K562 (cell line): ENCODE measurements around the gene FAM193A. TPM values are rescaled to one million over a fixed set of nuclear protein-coding genes. Genes with fewer than 3 reads are reported as not detected.

Source experiments
- CBFA2T2 ChIP-seq: fragments of 450-650 bp; conservative IDR thresholded peaks from 2 replicates; pipeline ENCODE4 v1.6.1; 2017; ENCODE audit warnings: mild to moderate bottlenecking
- CEBPG ChIP-seq, 3 experiments: fragments of 200-800 bp in 1 of 3; sonication (Bioruptor generic) in 1 of 3; sonication (generic) in 1 of 3; formaldehyde crosslinking in 1 of 3; IDR thresholded peaks in 2 of 3; conservative IDR thresholded peaks in 1 of 3; 2 replicates each; pipeline versions ENCODE4 v1.6.1 to v1.8.0; 2016 to 2022; ENCODE audit warnings: missing compliant biosample characterization in 2 of 3, missing genetic modification characterization in 2 of 3, mild to moderate bottlenecking in 1 of 3, missing genetic modification reagents in 1 of 3
- E2F3 ChIP-seq: fragments of 250-450 bp; sonication (Bioruptor Pico); IDR thresholded peaks from 2 replicates; pipeline ENCODE4 v1.4.0; 2020; ENCODE audit warnings: mild to moderate bottlenecking
- ERF ChIP-seq: fragments of 450-650 bp; formaldehyde crosslinking; IDR thresholded peaks from 2 replicates; pipeline ENCODE4 v1.4.0; 2020; ENCODE audit warnings: mild to moderate bottlenecking, mixed read lengths
- GATAD2B ChIP-seq: fragments of 450-650 bp; IDR thresholded peaks from 2 replicates; pipeline ENCODE4 v1.6.1; 2017; ENCODE audit warnings: mild to moderate bottlenecking, borderline replicate concordance
- PTTG1 ChIP-seq: fragments of 450-650 bp; IDR thresholded peaks from 2 replicates; pipeline ENCODE4 v1.6.1; 2016; ENCODE audit warnings: low read depth, mild to moderate bottlenecking, missing genetic modification characterization, missing compliant biosample characterization
- RBM25 ChIP-seq: fragments of 200-400 bp; formaldehyde crosslinking; IDR thresholded peaks from 2 replicates; pipeline ENCODE4 v1.6.1; 2018; ENCODE audit warnings: low read length, low read depth, moderate library complexity; ENCODE audit not compliant: severe bottlenecking
- TSC22D4 ChIP-seq: fragments of 450-650 bp; IDR thresholded peaks from 2 replicates; pipeline ENCODE4 v1.6.1; 2016; ENCODE audit warnings: missing genetic modification characterization, missing biosample characterization, control low read depth
- ZBED1 ChIP-seq: IDR thresholded peaks from 2 replicates; pipeline ENCODE4 v1.6.1; 2014
- ZFP1 ChIP-seq: fragments of 450-650 bp; formaldehyde crosslinking; IDR thresholded peaks from 2 replicates; pipeline ENCODE4 v1.4.0; 2020; ENCODE audit warnings: mild to moderate bottlenecking, mixed read lengths
- ZNF311 ChIP-seq: fragments of 250-450 bp; sonication (Bioruptor Pico); IDR thresholded peaks from 2 replicates; pipeline ENCODE4 v1.4.0; 2020; ENCODE audit warnings: mild to moderate bottlenecking, moderate library complexity
- ZNF717 ChIP-seq: fragments of 250-450 bp; sonication (Bioruptor Pico); IDR thresholded peaks from 2 replicates; pipeline ENCODE4 v1.5.0; 2021
- polyA plus RNA-seq, 8 experiments: library from polyadenylated mRNA; depleted of rRNA in 4 of 8; stranded (reverse) in 5 of 8; unstranded in 3 of 8; fragments of >200 nt; fragmentation: Nextera tagmentation in 2 of 8; fragmentation: Illumina TruSeq in 1 of 8; extraction: Ambion mirVana in 2 of 8; extraction: Trizol in 1 of 8; gene quantifications; 2 replicates each; pipeline versions ENCODE4 v1.2.1 to v1.2.3, GENCODE V29; 2011 to 2014; ENCODE audit warnings: inconsistent platforms in 1 of 8, missing spikeins in 1 of 8
- total RNA-seq, 7 experiments: library from RNA; depleted of rRNA in 6 of 7; stranded (reverse); fragments of >200 nt in 6 of 7; fragmentation: Illumina TruSeq in 2 of 7; extraction: Trizol in 2 of 7; gene quantifications; 2 replicates each; pipeline versions ENCODE4 v1.2.1 to v1.2.3, GENCODE V29; 2011 to 2021; ENCODE audit warnings: low replicate concordance in 1 of 7
- TF ChIP-seq, protein P1 (sequence below), 2 experiments: fragments of 450-650 bp in 1 of 2; sonication (generic) in 1 of 2; formaldehyde crosslinking in 1 of 2; IDR thresholded peaks; 2 replicates each; pipeline versions ENCODE4 v1.7.1 to v1.9.0; 2016 to 2022; ENCODE audit warnings: inconsistent platforms in 1 of 2, mild to moderate bottlenecking in 1 of 2, missing genetic modification reagents in 1 of 2
- TF ChIP-seq, protein P2 (sequence below), 2 experiments: IDR thresholded peaks; 2 replicates each; pipeline ENCODE4 v1.6.1; 2012; ENCODE audit warnings: improper control_type of control experiment in 2 of 2, low read depth in 2 of 2, low read length in 2 of 2, borderline replicate concordance in 1 of 2
- TF ChIP-seq, protein P3 (sequence below): fragments of 250-450 bp; sonication (Bioruptor Pico); IDR thresholded peaks from 2 replicates; pipeline ENCODE4 v1.9.0; 2021; ENCODE audit warnings: mild to moderate bottlenecking, inconsistent platforms

FAM193A gene
- total and polyA plus RNA-seq, 9 of the 15 experiments (the other 6 are each of a cell fraction or from before 2014, with no cell fraction given), result 0.46 to 24.6 (median 9.6) TPM

DNA sequence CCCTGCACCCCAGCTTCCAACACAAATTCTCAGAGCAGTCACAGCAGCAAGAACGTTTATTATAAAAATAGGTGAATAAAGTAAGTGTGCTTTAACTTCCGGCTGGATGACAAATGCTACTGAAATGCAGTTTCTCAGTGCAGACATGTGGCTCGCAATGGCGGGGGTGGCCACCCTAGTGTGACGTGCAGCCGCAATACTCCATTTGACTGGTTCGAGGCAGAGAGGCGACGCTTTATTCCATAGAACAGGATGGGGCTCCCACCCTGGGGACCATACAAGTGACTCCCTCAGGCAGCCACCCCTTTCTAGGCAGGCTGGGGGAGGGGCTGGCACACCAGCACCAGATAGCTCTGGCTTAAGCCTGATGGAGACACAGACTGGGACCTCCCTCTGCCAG is 205.2 kb downstream of the FAM193A start (continued):
- TF ChIP-seq, protein P1, sequence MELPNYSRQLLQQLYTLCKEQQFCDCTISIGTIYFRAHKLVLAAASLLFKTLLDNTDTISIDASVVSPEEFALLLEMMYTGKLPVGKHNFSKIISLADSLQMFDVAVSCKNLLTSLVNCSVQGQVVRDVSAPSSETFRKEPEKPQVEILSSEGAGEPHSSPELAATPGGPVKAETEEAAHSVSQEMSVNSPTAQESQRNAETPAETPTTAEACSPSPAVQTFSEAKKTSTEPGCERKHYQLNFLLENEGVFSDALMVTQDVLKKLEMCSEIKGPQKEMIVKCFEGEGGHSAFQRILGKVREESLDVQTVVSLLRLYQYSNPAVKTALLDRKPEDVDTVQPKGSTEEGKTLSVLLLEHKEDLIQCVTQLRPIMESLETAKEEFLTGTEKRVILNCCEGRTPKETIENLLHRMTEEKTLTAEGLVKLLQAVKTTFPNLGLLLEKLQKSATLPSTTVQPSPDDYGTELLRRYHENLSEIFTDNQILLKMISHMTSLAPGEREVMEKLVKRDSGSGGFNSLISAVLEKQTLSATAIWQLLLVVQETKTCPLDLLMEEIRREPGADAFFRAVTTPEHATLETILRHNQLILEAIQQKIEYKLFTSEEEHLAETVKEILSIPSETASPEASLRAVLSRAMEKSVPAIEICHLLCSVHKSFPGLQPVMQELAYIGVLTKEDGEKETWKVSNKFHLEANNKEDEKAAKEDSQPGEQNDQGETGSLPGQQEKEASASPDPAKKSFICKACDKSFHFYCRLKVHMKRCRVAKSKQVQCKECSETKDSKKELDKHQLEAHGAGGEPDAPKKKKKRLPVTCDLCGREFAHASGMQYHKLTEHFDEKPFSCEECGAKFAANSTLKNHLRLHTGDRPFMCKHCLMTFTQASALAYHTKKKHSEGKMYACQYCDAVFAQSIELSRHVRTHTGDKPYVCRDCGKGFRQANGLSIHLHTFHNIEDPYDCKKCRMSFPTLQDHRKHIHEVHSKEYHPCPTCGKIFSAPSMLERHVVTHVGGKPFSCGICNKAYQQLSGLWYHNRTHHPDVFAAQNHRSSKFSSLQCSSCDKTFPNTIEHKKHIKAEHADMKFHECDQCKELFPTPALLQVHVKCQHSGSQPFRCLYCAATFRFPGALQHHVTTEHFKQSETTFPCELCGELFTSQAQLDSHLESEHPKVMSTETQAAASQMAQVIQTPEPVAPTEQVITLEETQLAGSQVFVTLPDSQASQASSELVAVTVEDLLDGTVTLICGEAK (IDR thresholded peaks at IDR 0.05), result no peak
- TF ChIP-seq, protein P1 (CRISPR knock-in tag; IDR thresholded peaks at IDR 0.05), result no peak
- TF ChIP-seq CBFA2T2 (no peak), CEBPG (CRISPR knock-in tag; IDR thresholded peaks at IDR 0.05) (no peak), CEBPG (tag; conservative IDR thresholded peaks at IDR 0.05 in 1 of 2, IDR thresholded peaks at IDR 0.05 in 1 of 2) (no peak), ZNF311 (CRISPR knock-in tag) (no peak), RBM25 (no peak), PTTG1 (tag) (no peak), GATAD2B (no peak), E2F3 (CRISPR knock-in tag) (no peak), ZNF717 (CRISPR knock-in tag) (no peak), ZFP1 (CRISPR knock-in tag) (no peak), TSC22D4 (no peak), ERF (no peak), ZBED1 (no peak)
- TF ChIP-seq, protein P2, sequence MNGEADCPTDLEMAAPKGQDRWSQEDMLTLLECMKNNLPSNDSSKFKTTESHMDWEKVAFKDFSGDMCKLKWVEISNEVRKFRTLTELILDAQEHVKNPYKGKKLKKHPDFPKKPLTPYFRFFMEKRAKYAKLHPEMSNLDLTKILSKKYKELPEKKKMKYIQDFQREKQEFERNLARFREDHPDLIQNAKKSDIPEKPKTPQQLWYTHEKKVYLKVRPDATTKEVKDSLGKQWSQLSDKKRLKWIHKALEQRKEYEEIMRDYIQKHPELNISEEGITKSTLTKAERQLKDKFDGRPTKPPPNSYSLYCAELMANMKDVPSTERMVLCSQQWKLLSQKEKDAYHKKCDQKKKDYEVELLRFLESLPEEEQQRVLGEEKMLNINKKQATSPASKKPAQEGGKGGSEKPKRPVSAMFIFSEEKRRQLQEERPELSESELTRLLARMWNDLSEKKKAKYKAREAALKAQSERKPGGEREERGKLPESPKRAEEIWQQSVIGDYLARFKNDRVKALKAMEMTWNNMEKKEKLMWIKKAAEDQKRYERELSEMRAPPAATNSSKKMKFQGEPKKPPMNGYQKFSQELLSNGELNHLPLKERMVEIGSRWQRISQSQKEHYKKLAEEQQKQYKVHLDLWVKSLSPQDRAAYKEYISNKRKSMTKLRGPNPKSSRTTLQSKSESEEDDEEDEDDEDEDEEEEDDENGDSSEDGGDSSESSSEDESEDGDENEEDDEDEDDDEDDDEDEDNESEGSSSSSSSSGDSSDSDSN (IDR thresholded peaks at IDR 0.05; ENCODE audit: borderline replicate concordance in 1 of 2, low read depth in 2 of 2, low read length in 2 of 2), result no peak
- TF ChIP-seq, protein P3, sequence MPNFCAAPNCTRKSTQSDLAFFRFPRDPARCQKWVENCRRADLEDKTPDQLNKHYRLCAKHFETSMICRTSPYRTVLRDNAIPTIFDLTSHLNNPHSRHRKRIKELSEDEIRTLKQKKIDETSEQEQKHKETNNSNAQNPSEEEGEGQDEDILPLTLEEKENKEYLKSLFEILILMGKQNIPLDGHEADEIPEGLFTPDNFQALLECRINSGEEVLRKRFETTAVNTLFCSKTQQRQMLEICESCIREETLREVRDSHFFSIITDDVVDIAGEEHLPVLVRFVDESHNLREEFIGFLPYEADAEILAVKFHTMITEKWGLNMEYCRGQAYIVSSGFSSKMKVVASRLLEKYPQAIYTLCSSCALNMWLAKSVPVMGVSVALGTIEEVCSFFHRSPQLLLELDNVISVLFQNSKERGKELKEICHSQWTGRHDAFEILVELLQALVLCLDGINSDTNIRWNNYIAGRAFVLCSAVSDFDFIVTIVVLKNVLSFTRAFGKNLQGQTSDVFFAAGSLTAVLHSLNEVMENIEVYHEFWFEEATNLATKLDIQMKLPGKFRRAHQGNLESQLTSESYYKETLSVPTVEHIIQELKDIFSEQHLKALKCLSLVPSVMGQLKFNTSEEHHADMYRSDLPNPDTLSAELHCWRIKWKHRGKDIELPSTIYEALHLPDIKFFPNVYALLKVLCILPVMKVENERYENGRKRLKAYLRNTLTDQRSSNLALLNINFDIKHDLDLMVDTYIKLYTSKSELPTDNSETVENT (CRISPR knock-in tag), result no peak
